ENCODE results near the gene NME4. TPM values are rescaled to one million over a fixed set of nuclear protein-coding genes. Genes with fewer than 3 reads are reported as not detected.

NME4 gene
- total and polyA plus RNA-seq, 10 of the 15 experiments (the other 5 are each of a cell fraction or from before 2014, with no cell fraction given) = 11.0 to 235 (median 97.7) TPM

GRCh38 chr16:370443-370842 lies 26.6 kb upstream of the NME4 start, which contains the start of gene MRPL28 (continued):
- TF ChIP-seq SRF (IDR thresholded peaks at IDR 0.05; ENCODE audit: low read depth in 2 of 2, low read length in 2 of 2) = no peak
- no peak for TF ChIP-seq BCLAF1 (IDR thresholded peaks at IDR 0.05)
- TF ChIP-seq RB1 (IDR thresholded peaks at IDR 0.05; ENCODE audit: borderline replicate concordance) = peak; percentile 71; the same call in 1 of the 2 replicates
- no peak for TF ChIP-seq SMAD5 (IDR thresholded peaks at IDR 0.05; ENCODE audit: low read depth)
- TF ChIP-seq TCF12 (IDR thresholded peaks at IDR 0.05; ENCODE audit: low read depth, low read length) = no peak
- TF ChIP-seq MXI1 (IDR thresholded peaks at IDR 0.05; ENCODE audit: low read depth, low read length) = no peak
- TF ChIP-seq, protein P1, sequence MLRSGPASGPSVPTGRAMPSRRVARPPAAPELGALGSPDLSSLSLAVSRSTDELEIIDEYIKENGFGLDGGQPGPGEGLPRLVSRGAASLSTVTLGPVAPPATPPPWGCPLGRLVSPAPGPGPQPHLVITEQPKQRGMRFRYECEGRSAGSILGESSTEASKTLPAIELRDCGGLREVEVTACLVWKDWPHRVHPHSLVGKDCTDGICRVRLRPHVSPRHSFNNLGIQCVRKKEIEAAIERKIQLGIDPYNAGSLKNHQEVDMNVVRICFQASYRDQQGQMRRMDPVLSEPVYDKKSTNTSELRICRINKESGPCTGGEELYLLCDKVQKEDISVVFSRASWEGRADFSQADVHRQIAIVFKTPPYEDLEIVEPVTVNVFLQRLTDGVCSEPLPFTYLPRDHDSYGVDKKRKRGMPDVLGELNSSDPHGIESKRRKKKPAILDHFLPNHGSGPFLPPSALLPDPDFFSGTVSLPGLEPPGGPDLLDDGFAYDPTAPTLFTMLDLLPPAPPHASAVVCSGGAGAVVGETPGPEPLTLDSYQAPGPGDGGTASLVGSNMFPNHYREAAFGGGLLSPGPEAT (IDR thresholded peaks at IDR 0.05; ENCODE audit: low read depth) = peak; percentile 48; the same call in 1 of the 2 replicates
- peak; percentile 28; the same call in 1 of the 2 replicates for TF ChIP-seq TAF1 (IDR thresholded peaks at IDR 0.05; ENCODE audit: borderline replicate concordance, low read depth, low read length)
- TF ChIP-seq, protein P2, sequence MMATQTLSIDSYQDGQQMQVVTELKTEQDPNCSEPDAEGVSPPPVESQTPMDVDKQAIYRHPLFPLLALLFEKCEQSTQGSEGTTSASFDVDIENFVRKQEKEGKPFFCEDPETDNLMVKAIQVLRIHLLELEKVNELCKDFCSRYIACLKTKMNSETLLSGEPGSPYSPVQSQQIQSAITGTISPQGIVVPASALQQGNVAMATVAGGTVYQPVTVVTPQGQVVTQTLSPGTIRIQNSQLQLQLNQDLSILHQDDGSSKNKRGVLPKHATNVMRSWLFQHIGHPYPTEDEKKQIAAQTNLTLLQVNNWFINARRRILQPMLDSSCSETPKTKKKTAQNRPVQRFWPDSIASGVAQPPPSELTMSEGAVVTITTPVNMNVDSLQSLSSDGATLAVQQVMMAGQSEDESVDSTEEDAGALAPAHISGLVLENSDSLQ (IDR thresholded peaks at IDR 0.05) = peak; percentile 99
- TF ChIP-seq TBL1XR1 (IDR thresholded peaks at IDR 0.05; ENCODE audit: low read depth, low read length) = no peak
- TF ChIP-seq NFYA (IDR thresholded peaks at IDR 0.05; ENCODE audit: borderline replicate concordance, low read depth, low read length) = no peak
- no peak for TF ChIP-seq ZZZ3 (IDR thresholded peaks at IDR 0.05; ENCODE audit: control insufficient read depth, insufficient read length, low read depth)
- TF ChIP-seq GABPA (IDR thresholded peaks at IDR 0.05; ENCODE audit: low read depth) = peak; percentile 94
- no peak for TF ChIP-seq TCF7 (IDR thresholded peaks at IDR 0.05; ENCODE audit: borderline replicate concordance)
- TF ChIP-seq SP1 (IDR thresholded peaks at IDR 0.05; ENCODE audit: low read depth, low read length) = peak; percentile 93
- TF ChIP-seq HCFC1 (IDR thresholded peaks at IDR 0.05; ENCODE audit: low read length) = peak; percentile 51
- TF ChIP-seq E4F1 (IDR thresholded peaks at IDR 0.05; ENCODE audit: borderline replicate concordance, partially characterized antibody) = peak; percentile 52
- TF ChIP-seq SUZ12 (IDR thresholded peaks at IDR 0.05; ENCODE audit: unreplicated experiment) = no peak
- no peak for TF ChIP-seq MLLT1 (IDR thresholded peaks at IDR 0.05)
- TF ChIP-seq YY1 (IDR thresholded peaks at IDR 0.05; ENCODE audit: low read depth, low read length) = peak; percentile 86
- TF ChIP-seq HDAC2 (IDR thresholded peaks at IDR 0.05) = no peak
- no peak for TF ChIP-seq MTA2 (IDR thresholded peaks at IDR 0.05; ENCODE audit: low read depth)
- peak; percentile 49; the same call in 1 of the 2 replicates for TF ChIP-seq HDGF (IDR thresholded peaks at IDR 0.05)
- TF ChIP-seq RAD51 (IDR thresholded peaks at IDR 0.05) = no peak
